MM.1S (cell line): ENCODE measurements around the gene FAM181B.

Experiments
- DNase-seq: peaks from one replicate; pipeline ENCODE4 v3.0.0-alpha.2; 2015
- H2AFZ ChIP-seq: fragments of 300-600 bp; sonication (generic); 2 replicates; pipeline ENCODE4 v1.6.0; 2016; ENCODE audit warnings: antibody characterized with exemption, low read length
- H3F3A ChIP-seq: fragments of 300-600 bp; sonication (generic); 2 replicates; pipeline ENCODE4 v1.6.1; 2016; ENCODE audit warnings: mild to moderate bottlenecking, antibody characterized with exemption, low read length, moderate library complexity, mixed read lengths; ENCODE audit not compliant: insufficient read depth
- H3K27ac ChIP-seq: fragments of 300-600 bp; sonication (generic); 2 replicates; pipeline ENCODE4 v1.5.1; 2016; ENCODE audit warnings: mild to moderate bottlenecking, low read length
- H3K27me3 ChIP-seq: fragments of 300-600 bp; sonication (generic); replicated peaks from 2 replicates; pipeline ENCODE4 v1.6.0; 2016; ENCODE audit warnings: low read length; ENCODE audit not compliant: insufficient read depth
- H3K36me3 ChIP-seq: fragments of 300-600 bp; sonication (generic); replicated peaks from 2 replicates; pipeline ENCODE4 v1.6.1; 2016; ENCODE audit warnings: mild to moderate bottlenecking, low read length, mixed read lengths; ENCODE audit not compliant: insufficient read depth
- H3K4me1 ChIP-seq: fragments of 300-600 bp; sonication (generic); 2 replicates; pipeline ENCODE4 v1.6.1; 2016; ENCODE audit warnings: low read length, mixed read lengths
- H3K4me2 ChIP-seq: fragments of 300-600 bp; sonication (generic); 2 replicates; pipeline ENCODE4 v1.6.0; 2016; ENCODE audit warnings: low read depth, low read length
- H3K4me3 ChIP-seq: fragments of 300-600 bp; sonication (generic); 2 replicates; pipeline ENCODE4 v1.5.1; 2016; ENCODE audit warnings: low read length, mixed read lengths
- H3K79me2 ChIP-seq: fragments of 300-600 bp; sonication (generic); 2 replicates; pipeline ENCODE4 v1.6.1; 2016; ENCODE audit warnings: mixed run types, low read length, mixed read lengths
- H3K9ac ChIP-seq: fragments of 300-600 bp; sonication (generic); 2 replicates; pipeline ENCODE4 v1.6.1; 2016; ENCODE audit warnings: low read length, mixed read lengths
- H3K9me2 ChIP-seq: fragments of 300-600 bp; sonication (generic); replicated peaks from 2 replicates; pipeline ENCODE4 v1.6.1; 2016; ENCODE audit warnings: mild to moderate bottlenecking, low read length, mixed read lengths; ENCODE audit not compliant: insufficient read depth
- H3K9me3 ChIP-seq: fragments of 300-600 bp; sonication (generic); replicated peaks from 2 replicates; pipeline ENCODE4 v1.6.1; 2016; ENCODE audit warnings: mild to moderate bottlenecking, low read length, mixed read lengths; ENCODE audit not compliant: insufficient read depth
- H4K20me1 ChIP-seq: fragments of 300-600 bp; sonication (generic); 2 replicates; pipeline ENCODE4 v1.6.1; 2016; ENCODE audit warnings: mild to moderate bottlenecking, low read length, moderate library complexity, mixed read lengths; ENCODE audit not compliant: insufficient read depth
- EZH2 ChIP-seq: fragments of 300-600 bp; sonication (generic); optimal IDR thresholded peaks from 2 replicates; pipeline ENCODE3; 2017; ENCODE audit warnings: low read depth, mild to moderate bottlenecking, antibody characterized with exemption, low read length, mixed read lengths
- EZH2phosphoT487 ChIP-seq: fragments of 300-600 bp; sonication (generic); IDR thresholded peaks from 2 replicates; pipeline ENCODE4 v1.6.1; 2018; ENCODE audit warnings: antibody characterized with exemption, low read length
- TF ChIP-seq, protein P1 (sequence below): fragments of 300-600 bp; sonication (generic); IDR thresholded peaks from 2 replicates; pipeline ENCODE4 v1.5.1; 2016; ENCODE audit warnings: antibody characterized with exemption, low read length, mixed read lengths

Gene FAM181B

DNA sequence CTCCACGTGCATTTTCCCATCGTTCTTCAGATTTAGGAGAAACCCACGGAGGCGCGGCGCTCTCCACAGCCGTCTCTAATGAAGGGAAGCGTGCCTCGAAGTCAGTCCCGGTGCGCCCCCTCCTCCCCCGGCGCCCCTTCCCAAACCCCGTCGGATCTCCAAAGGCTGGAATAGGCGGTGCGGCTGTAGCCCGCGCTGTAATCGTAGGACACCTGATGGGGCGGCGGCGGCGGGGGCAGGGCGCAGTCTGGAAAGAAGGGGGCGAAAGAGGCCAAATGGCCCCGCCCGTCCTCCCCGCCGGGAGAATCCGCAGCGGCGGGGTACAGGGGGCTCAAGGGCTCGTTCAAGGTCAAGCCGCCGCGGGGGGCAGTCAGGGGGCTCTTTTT, 1.3 kb downstream of the FAM181B start:
- H3K27ac ChIP-seq: no peak overlapping the region
- H3K4me3 ChIP-seq: no peak overlapping the region
- no peak for TF ChIP-seq EZH2phosphoT487
- TF ChIP-seq, protein P1, sequence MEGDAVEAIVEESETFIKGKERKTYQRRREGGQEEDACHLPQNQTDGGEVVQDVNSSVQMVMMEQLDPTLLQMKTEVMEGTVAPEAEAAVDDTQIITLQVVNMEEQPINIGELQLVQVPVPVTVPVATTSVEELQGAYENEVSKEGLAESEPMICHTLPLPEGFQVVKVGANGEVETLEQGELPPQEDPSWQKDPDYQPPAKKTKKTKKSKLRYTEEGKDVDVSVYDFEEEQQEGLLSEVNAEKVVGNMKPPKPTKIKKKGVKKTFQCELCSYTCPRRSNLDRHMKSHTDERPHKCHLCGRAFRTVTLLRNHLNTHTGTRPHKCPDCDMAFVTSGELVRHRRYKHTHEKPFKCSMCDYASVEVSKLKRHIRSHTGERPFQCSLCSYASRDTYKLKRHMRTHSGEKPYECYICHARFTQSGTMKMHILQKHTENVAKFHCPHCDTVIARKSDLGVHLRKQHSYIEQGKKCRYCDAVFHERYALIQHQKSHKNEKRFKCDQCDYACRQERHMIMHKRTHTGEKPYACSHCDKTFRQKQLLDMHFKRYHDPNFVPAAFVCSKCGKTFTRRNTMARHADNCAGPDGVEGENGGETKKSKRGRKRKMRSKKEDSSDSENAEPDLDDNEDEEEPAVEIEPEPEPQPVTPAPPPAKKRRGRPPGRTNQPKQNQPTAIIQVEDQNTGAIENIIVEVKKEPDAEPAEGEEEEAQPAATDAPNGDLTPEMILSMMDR: no peak
- TF ChIP-seq EZH2: no peak
- H4K20me1 ChIP-seq: no peaks in the 10 kb centered on the region
- no peaks in the 10 kb centered on the region for H3K36me3 ChIP-seq
- no peaks in the 10 kb centered on the region for H3K4me1 ChIP-seq
- no peaks in the 10 kb centered on the region for H3K9me3 ChIP-seq
- H3K9ac ChIP-seq: no peak overlapping the region
- H3F3A ChIP-seq: no peaks in the 10 kb centered on the region
- DNase-seq: no peak
- no peaks in the 10 kb centered on the region for H3K27me3 ChIP-seq
- H2AFZ ChIP-seq: no peak overlapping the region
- H3K9me2 ChIP-seq: no peaks in the 10 kb centered on the region
- H3K79me2 ChIP-seq: no peaks in the 10 kb centered on the region
- no peak overlapping the region for H3K4me2 ChIP-seq

DNA sequence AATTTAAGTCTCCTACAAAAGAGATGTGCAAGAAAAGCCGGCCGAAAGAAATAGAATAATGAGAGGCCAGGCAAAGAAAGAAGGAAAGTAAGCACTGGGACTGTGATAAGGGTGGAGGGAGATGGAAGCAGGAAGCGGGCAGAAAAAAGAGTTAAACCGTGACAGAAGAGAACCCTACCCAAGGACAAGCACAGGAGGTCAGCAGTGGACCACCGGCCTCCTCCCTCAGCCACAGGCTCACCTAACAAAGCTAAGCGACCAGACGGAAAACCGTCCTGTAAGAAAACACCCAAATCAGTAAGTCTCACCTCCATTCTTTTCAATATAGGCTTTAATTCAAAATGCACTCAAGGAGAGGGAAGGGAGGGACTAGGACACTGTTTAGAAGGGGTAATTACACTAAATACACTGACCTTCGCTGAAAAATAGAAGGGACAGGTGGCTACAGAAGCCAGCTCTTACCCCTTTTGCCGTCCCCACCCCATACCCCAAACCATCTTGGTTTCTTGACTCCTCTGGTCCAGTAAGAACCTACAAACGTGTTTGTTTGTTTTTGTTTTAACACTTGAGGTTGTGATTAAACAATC, 1.9 kb downstream of the FAM181B start:
- Histone ChIP-seq H3K9me2 (no peaks in the 10 kb centered on the region), H3F3A (no peaks in the 10 kb centered on the region), H3K9me3 (no peaks in the 10 kb centered on the region), H4K20me1 (no peaks in the 10 kb centered on the region), H3K4me3 (no peak overlapping the region), H3K79me2 (no peaks in the 10 kb centered on the region), H3K4me1 (no peaks in the 10 kb centered on the region), H3K9ac (no peak overlapping the region), H3K27ac (no peak overlapping the region), H3K27me3 (no peaks in the 10 kb centered on the region), H2AFZ (no peak overlapping the region), H3K36me3 (no peaks in the 10 kb centered on the region), H3K4me2 (no peak overlapping the region)
- TF ChIP-seq EZH2: no peak
- DNase-seq: no peak

DNA sequence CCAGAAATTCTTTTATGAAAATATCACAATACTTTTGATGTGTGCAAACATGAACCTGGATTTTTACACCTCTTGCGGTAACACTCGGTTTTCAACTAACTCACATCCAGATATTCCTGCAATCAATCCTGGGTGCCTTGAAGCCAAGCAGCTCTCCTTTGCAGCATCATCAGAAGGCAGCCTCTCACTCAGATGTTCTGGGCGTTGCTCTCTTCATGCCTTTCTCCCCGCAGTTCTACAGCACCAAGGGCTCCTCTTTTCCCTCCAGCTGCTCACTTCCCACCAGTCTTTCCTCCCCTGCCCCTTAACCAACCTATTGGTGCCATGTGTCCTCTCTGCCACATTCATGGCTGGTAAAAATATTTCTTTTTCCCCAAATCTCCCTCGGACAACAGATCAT, 2.9 kb downstream of the FAM181B start:
- H3K4me2 ChIP-seq: no peak overlapping the region
- no peaks in the 10 kb centered on the region for H3F3A ChIP-seq

DNA sequence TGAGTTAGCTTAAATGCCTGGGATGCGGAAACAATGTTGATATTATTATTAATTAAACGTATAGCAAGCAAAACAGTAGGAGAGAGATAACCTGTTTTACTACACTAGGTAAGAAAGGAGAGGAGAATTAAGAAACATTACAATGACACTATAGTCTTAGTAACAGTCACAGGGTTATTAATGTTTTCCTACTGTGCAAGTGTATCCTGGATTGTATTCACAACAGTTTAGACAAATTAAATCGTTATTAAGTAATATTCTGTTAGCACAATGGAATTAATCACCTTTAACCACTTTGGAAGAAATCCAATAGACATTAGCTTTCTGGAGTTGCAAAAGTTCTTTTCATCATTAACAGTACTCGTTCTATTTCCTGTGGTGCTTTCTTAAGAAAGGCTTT, 3.4 kb downstream of the FAM181B start:
- no peak overlapping the region for H2AFZ ChIP-seq
- DNase-seq: no peak
- H3K9ac ChIP-seq: no peak overlapping the region
- H3F3A ChIP-seq: no peaks in the 10 kb centered on the region
- no peaks in the 10 kb centered on the region for H3K36me3 ChIP-seq
- no peak overlapping the region for H3K4me3 ChIP-seq
- H3K9me2 ChIP-seq: no peaks in the 10 kb centered on the region
- no peaks in the 10 kb centered on the region for H3K27me3 ChIP-seq
- H3K9me3 ChIP-seq: no peaks in the 10 kb centered on the region
- H4K20me1 ChIP-seq: no peaks in the 10 kb centered on the region
- H3K4me1 ChIP-seq: no peaks in the 10 kb centered on the region
- no peak overlapping the region for H3K27ac ChIP-seq
- TF ChIP-seq, protein P1: no peak
- TF ChIP-seq EZH2phosphoT487 (no peak), EZH2 (no peak)
- H3K79me2 ChIP-seq: no peaks in the 10 kb centered on the region
- H3K4me2 ChIP-seq: no peak overlapping the region

More for the DNA sequence above, 2.9 kb downstream of the FAM181B start:
- H3K4me1 ChIP-seq: no peaks in the 10 kb centered on the region
- no peak overlapping the region for H3K9ac ChIP-seq
- no peak for DNase-seq
- no peak for TF ChIP-seq EZH2
- TF ChIP-seq EZH2phosphoT487: no peak
- TF ChIP-seq, protein P1: no peak
- H3K27me3 ChIP-seq: no peaks in the 10 kb centered on the region
- no peaks in the 10 kb centered on the region for H3K79me2 ChIP-seq
- no peak overlapping the region for H3K4me3 ChIP-seq
- no peak overlapping the region for H3K27ac ChIP-seq
- no peaks in the 10 kb centered on the region for H3K36me3 ChIP-seq
- H4K20me1 ChIP-seq: no peaks in the 10 kb centered on the region
- no peak overlapping the region for H2AFZ ChIP-seq
- no peaks in the 10 kb centered on the region for H3K9me3 ChIP-seq
- no peaks in the 10 kb centered on the region for H3K9me2 ChIP-seq
